CD14-positive monocyte (primary cell): Measurements from ENCODE around the gene CACNA1D. TPM values are rescaled to one million over a fixed set of nuclear protein-coding genes. Genes with fewer than 3 reads are reported as not detected.

Source experiments
- DNase-seq, 3 donors: peaks; one replicate each; pipeline ENCODE4 v3.0.0-alpha.2; 2011 to 2022
- H2AFZ ChIP-seq: 2 replicates; pipeline ENCODE4 v1.6.0; 2012; ENCODE audit warnings: mild to moderate bottlenecking, low read depth, low read length, inconsistent platforms; ENCODE audit not compliant: insufficient read depth, poor library complexity, severe bottlenecking
- H3K27ac ChIP-seq, 2 donors: 1 replicate in 1 of 2; 2 replicates in 1 of 2; pipeline ENCODE4 v1.5.1; 2012 to 2013; ENCODE audit warnings: low read length in 2 of 2, control low read depth in 1 of 2, inconsistent platforms in 1 of 2, low read depth in 1 of 2, mild to moderate bottlenecking in 1 of 2
- H3K27me3 ChIP-seq, 2 donors: one replicate each; pipeline versions ENCODE4 v1.6.0 to v1.6.1; 2011 to 2013; ENCODE audit warnings: low read length in 2 of 2; ENCODE audit not compliant: control insufficient read depth in 2 of 2, insufficient read depth in 2 of 2
- H3K36me3 ChIP-seq, 2 donors: replicated peaks in 1 of 2; 1 replicate in 1 of 2; 2 replicates in 1 of 2; pipeline versions ENCODE4 v1.5.1 to v1.6.1; 2012 to 2013; ENCODE audit warnings: low read length in 2 of 2, control low read depth in 1 of 2, inconsistent platforms in 1 of 2, mild to moderate bottlenecking in 1 of 2; ENCODE audit not compliant: insufficient read depth in 2 of 2, control insufficient read depth in 1 of 2
- H3K4me1 ChIP-seq, 2 donors: 1 replicate in 1 of 2; 2 replicates in 1 of 2; pipeline versions ENCODE4 v1.5.1 to v1.6.1; 2012 to 2013; ENCODE audit warnings: low read length in 2 of 2, control low read depth in 1 of 2, inconsistent platforms in 1 of 2, mild to moderate bottlenecking in 1 of 2, moderate library complexity in 1 of 2; ENCODE audit not compliant: insufficient read depth in 2 of 2, control insufficient read depth in 1 of 2
- H3K4me2 ChIP-seq: replicated peaks from 2 replicates; pipeline ENCODE3; 2012; ENCODE audit warnings: low read length, moderate library complexity, mild to moderate bottlenecking; ENCODE audit not compliant: poor library complexity, severe bottlenecking; ENCODE audit errors: extremely low read depth
- H3K4me3 ChIP-seq, 3 experiments: fragments of 200-600 bp in 1 of 3; sonication (generic) in 1 of 3; replicated peaks in 1 of 3; 1 replicate in 2 of 3; 2 replicates in 1 of 3; pipeline ENCODE4 v1.5.1; 2011 to 2013; ENCODE audit warnings: low read length in 3 of 3, mild to moderate bottlenecking in 3 of 3, control low read depth in 2 of 3, low read depth in 2 of 3, inconsistent platforms in 1 of 3, moderate library complexity in 1 of 3
- H3K79me2 ChIP-seq: 2 replicates; pipeline ENCODE4 v1.6.0; 2012; ENCODE audit warnings: mild to moderate bottlenecking, control low read depth, inconsistent platforms, low read length, moderate library complexity; ENCODE audit not compliant: insufficient read depth
- H3K9ac ChIP-seq: 2 replicates; pipeline ENCODE4 v1.6.0; 2017; ENCODE audit warnings: low read length, mild to moderate bottlenecking; ENCODE audit not compliant: insufficient read depth, poor library complexity, severe bottlenecking
- H3K9me3 ChIP-seq, 2 donors: replicated peaks in 1 of 2; 1 replicate in 1 of 2; 2 replicates in 1 of 2; pipeline versions ENCODE4 v1.5.1 to v1.6.1; 2012 to 2013; ENCODE audit warnings: low read length in 2 of 2, control low read depth in 1 of 2; ENCODE audit not compliant: control insufficient read depth in 1 of 2, insufficient read depth in 1 of 2
- H4K20me1 ChIP-seq: 2 replicates; pipeline ENCODE4 v1.6.0; 2012; ENCODE audit warnings: mild to moderate bottlenecking, low read length, control low read depth, moderate library complexity; ENCODE audit not compliant: insufficient read depth
- H3K27ac Mint-ChIP-seq, 7 donors: one replicate each; pipeline ENCODE4 v1.8.0; 2020; ENCODE audit warnings: mild to moderate bottlenecking in 7 of 7, mixed read lengths in 7 of 7, moderate library complexity in 6 of 7, inconsistent platforms in 2 of 7
- H3K27me3 Mint-ChIP-seq, 3 donors: one replicate each; pipeline ENCODE4 v1.8.0; 2021 to 2022; ENCODE audit warnings: low read depth in 3 of 3, mild to moderate bottlenecking in 3 of 3, mixed read lengths in 3 of 3, moderate library complexity in 3 of 3, inconsistent platforms in 1 of 3
- H3K36me3 Mint-ChIP-seq, 2 donors: one replicate each; pipeline ENCODE4 v1.8.0; 2020; ENCODE audit warnings: mixed read lengths in 2 of 2, inconsistent platforms in 1 of 2, mild to moderate bottlenecking in 1 of 2
- H3K4me1 Mint-ChIP-seq: one replicate; pipeline ENCODE4 v1.8.0; 2020; ENCODE audit warnings: mild to moderate bottlenecking, mixed read lengths
- H3K4me3 Mint-ChIP-seq, 2 donors: one replicate each; pipeline ENCODE4 v1.8.0; 2020; ENCODE audit warnings: mild to moderate bottlenecking in 2 of 2, mixed read lengths in 2 of 2, moderate library complexity in 1 of 2
- H3K9me3 Mint-ChIP-seq, 7 donors: one replicate each; pipeline ENCODE4 v1.8.0; 2020 to 2022; ENCODE audit warnings: mixed read lengths in 7 of 7, mild to moderate bottlenecking in 6 of 7, moderate library complexity in 6 of 7, inconsistent platforms in 2 of 7
- WGBS: methylation state at CpG from one replicate; pipeline ENCODE4 v1.1.5; 2013; ENCODE audit warnings: missing lambda C conversion rate; ENCODE audit not compliant: insufficient coverage; 5-methylcytosine and 5-hydroxymethylcytosine counted together
- intact Hi-C, 2 donors: fragments of 100-400 bp; cut with micrococcal nuclease; formaldehyde crosslinking; loops; one replicate each; pipeline versions ENCODE4 v1.15.0 to v1.15.1; 2023
- polyA plus RNA-seq, 3 donors: library from polyadenylated mRNA; depleted of rRNA in 1 of 3; unstranded in 2 of 3; stranded (reverse) in 1 of 3; fragments of 300-500 nt in 2 of 3; fragments of >200 nt in 1 of 3; fragmentation: Illumina TruSeq in 2 of 3; gene quantifications; 1 replicate in 2 of 3; 2 replicates in 1 of 3; pipeline ENCODE4 v1.2.3, GENCODE V29; 2012 to 2021
- TF ChIP-seq, protein P1 (sequence below): fragments of 200-600 bp; IDR thresholded peaks from one replicate; pipeline ENCODE4 v1.8.0; 2022; ENCODE audit warnings: antibody characterized with exemption, mild to moderate bottlenecking

The CACNA1D gene
- polyA plus RNA-seq, 3 donors = 0.29 to 1.2 (median 0.98) TPM

DNA sequence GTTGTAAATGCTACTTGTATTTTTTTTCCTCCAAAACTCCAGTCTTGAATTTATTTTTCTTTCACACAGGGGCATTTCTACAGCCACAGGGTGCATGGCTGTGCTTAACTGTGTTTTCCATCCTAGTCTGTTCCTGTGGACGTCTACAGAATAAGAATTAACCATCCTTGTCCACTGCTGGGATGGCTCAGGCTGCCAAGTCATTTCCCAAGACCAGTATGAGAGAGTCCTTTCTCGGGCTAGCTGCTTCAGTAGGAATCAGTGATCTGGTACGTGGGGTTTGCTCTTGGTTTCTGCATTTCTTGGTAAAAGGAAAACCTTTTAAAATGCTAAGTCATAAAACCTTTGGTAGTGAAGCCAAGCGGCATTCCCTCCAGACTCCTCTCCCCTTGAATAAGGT, 322.0 kb downstream of the CACNA1D start:
- peaks cover 0 to 1% (median 0%) of the 10 kb centered on the region in 7 donors for H3K9me3 Mint-ChIP-seq
- WGBS = 83% methylated on average over 1 of the region's 4 CpGs
- H3K27me3 ChIP-seq = peaks cover 0 to 8% of the 10 kb centered on the region in 2 donors

DNA sequence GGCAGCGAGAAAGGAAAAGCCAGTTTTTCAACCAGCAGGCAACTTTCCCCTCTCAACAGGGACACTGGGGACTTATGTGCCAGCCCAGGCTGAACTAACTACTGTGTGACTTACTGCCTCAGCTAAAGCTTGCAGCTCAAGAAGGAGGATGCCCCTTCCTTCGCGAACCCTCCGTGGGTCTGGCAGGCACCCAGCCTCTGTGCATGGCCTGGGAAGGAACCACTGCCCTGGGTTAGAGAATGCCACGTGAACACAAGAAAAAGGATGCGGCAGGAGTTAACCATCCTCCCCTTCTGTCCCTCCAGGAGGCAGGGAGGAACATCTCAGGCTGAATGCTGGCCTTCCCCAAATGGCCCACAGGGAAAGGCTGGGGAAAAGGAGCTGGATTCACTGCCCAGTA, 322.8 kb downstream of the CACNA1D start:
- Mint-ChIP-seq H3K4me1 (no peaks in the 10 kb centered on the region), H3K4me3 (no peak overlapping the region), H3K36me3 (no peaks in the 10 kb centered on the region), H3K27ac (no peak overlapping the region), H3K27me3 (peaks cover 6 to 27% (median 16%) of the 10 kb centered on the region in 3 donors), H3K9me3 (peaks cover 0 to 1% (median 0%) of the 10 kb centered on the region in 7 donors)
- Histone ChIP-seq H2AFZ (no peak overlapping the region), H3K4me3 (no peak overlapping the region), H3K27ac (no peak overlapping the region), H3K36me3 (no peaks in the 10 kb centered on the region), H3K79me2 (no peaks in the 10 kb centered on the region), H3K9me3 (no peaks in the 10 kb centered on the region), H3K4me2 (no peak overlapping the region), H4K20me1 (no peaks in the 10 kb centered on the region), H3K4me1 (no peaks in the 10 kb centered on the region), H3K9ac (no peak overlapping the region), H3K27me3 (peaks cover 0 to 8% of the 10 kb centered on the region in 2 donors)
- TF ChIP-seq, protein P1, sequence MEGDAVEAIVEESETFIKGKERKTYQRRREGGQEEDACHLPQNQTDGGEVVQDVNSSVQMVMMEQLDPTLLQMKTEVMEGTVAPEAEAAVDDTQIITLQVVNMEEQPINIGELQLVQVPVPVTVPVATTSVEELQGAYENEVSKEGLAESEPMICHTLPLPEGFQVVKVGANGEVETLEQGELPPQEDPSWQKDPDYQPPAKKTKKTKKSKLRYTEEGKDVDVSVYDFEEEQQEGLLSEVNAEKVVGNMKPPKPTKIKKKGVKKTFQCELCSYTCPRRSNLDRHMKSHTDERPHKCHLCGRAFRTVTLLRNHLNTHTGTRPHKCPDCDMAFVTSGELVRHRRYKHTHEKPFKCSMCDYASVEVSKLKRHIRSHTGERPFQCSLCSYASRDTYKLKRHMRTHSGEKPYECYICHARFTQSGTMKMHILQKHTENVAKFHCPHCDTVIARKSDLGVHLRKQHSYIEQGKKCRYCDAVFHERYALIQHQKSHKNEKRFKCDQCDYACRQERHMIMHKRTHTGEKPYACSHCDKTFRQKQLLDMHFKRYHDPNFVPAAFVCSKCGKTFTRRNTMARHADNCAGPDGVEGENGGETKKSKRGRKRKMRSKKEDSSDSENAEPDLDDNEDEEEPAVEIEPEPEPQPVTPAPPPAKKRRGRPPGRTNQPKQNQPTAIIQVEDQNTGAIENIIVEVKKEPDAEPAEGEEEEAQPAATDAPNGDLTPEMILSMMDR = no peak
- WGBS = 64% methylated on average over 4 of the region's 6 CpGs
- intact Hi-C loops = no loop called here
- DNase-seq = no peak

More for the DNA sequence above, 322.0 kb downstream of the CACNA1D start:
- H2AFZ ChIP-seq = no peak overlapping the region
- Mint-ChIP-seq H3K4me3 (no peak overlapping the region), H3K36me3 (no peaks in the 10 kb centered on the region), H3K27me3 (peaks cover 6 to 23% (median 16%) of the 10 kb centered on the region in 3 donors), H3K27ac (no peak overlapping the region), H3K4me1 (no peaks in the 10 kb centered on the region)
- no peak overlapping the region for H3K9ac ChIP-seq
- H4K20me1 ChIP-seq = no peaks in the 10 kb centered on the region
- intact Hi-C loops = no loop called here
- H3K4me3 ChIP-seq = no peak overlapping the region
- no peaks in the 10 kb centered on the region for H3K9me3 ChIP-seq
- H3K79me2 ChIP-seq = no peaks in the 10 kb centered on the region
- H3K4me1 ChIP-seq = no peaks in the 10 kb centered on the region
- DNase-seq = no peak
- no peak overlapping the region for H3K4me2 ChIP-seq
- no peak overlapping the region for H3K27ac ChIP-seq
- TF ChIP-seq, protein P1 = no peak
- no peaks in the 10 kb centered on the region for H3K36me3 ChIP-seq
